22Rv1 (cell line): Measurements from ENCODE around the gene LRRC45.

Source experiments
- CTCF ChIP-seq: fragments of 450-650 bp; IDR thresholded peaks from 2 replicates; pipeline ENCODE4 v1.5.1; 2017; ENCODE audit warnings: mild to moderate bottlenecking
- ZFX ChIP-seq: fragments of 450-650 bp; IDR thresholded peaks from 2 replicates; pipeline ENCODE4 v1.6.1; 2017; ENCODE audit warnings: antibody characterized with exemption, borderline replicate concordance

- TF ChIP-seq CTCF (no peak), ZFX (no peak)
Measured at GRCh38 chr17:82060614-82061013, 37.5 kb downstream of the LRRC45 start.
